Skeletal muscle cell (primary cell): ENCODE results near the gene RBFOX1.
A peak's percentile ranks its signal among the peaks of the same experiment; 100 is the strongest.

Source experiments
- DNase-seq: peaks from one replicate; pipeline ENCODE4 v3.0.0-alpha.2; 2010; ENCODE audit warnings: low read depth
- H3K4me3 ChIP-seq: 2 replicates; pipeline ENCODE4 v1.5.1; 2011; ENCODE audit warnings: low read depth, mild to moderate bottlenecking, control low read depth, low read length, moderate library complexity

Gene RBFOX1

DNA sequence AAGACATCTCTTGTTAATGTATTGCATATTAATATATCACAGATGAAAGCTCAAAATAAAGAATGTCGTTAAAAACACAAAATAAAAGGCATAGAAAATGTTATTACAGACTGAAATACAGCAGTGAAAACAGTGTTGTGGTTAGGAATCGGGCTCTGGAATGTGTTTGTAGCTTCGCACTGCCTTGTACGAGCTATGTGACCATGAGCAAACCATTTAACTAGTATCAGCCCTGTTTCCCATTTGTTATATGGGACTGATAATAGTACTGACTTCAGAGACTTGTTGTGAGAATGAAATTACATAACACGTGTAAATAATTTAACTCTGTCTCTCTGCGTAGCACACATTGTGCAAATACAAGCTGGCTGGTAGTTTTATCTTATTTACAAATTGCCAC lies 648 bp upstream of the RBFOX1 start:
- DNase-seq: no peak
- no peak overlapping the region for H3K4me3 ChIP-seq

DNA sequence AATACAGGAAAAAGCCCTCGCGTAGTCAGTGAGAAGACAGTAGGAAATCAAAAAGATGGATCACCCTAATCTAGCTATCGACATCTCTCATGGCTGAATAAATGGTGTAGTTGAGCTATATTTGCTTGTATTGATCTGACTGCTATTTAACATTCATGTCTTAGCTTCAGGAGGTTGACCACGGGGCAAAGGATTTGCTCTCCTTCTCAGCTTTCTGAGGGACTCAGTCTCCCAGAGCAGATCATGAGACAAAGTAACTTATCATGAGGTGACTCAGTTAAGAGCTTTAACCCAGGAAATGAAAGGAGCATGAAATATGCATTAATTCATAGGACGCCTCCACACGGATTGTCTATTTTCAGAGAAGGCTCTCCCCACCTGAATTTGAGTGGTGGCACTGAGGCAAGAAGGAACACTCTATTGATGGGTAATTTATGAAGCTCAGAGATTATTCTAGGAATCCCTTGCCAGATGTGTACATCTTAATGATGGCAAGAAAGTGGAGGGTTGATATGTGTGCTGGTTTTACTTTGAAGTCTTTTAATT lies 608 bp downstream of the RBFOX1 start:
- no peak overlapping the region for H3K4me3 ChIP-seq
- no peak for DNase-seq

DNA sequence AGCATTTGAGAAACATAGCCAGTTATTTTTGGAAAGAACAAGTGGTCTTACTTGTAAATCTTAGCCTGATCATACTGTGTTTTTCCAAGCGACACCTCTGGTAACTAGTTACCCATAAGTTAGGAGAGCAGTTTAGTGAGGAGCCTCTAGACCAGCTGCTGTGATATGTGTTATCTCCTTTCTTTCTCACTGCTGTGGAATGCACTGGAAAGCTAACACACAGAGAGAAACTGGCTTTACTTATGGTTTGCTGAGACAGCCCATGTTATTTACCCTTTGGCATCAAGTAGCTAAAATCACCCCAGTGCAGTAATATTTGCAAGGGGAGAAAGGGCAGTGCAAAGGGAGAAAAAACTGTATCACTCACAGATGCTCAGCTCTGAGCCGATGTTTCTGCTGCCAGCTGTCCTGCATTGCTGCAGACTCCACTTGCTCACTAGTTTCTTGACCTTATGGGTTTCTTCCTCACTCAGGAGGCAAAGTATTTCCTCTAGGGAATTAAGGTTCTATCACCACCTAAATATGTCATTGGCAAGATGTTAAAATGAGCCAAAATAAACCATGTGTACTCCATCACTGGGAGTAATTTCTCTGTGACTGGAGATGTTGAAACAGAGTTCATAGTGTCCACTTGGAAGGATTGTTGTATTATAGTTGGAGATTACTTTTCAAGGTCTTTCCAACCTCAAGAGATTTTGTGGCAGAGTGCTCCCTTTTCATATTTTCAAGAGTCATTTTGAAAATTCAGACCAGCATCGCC lies 2.3 kb downstream of the RBFOX1 start:
- no peak for DNase-seq
- no peak overlapping the region for H3K4me3 ChIP-seq

DNA sequence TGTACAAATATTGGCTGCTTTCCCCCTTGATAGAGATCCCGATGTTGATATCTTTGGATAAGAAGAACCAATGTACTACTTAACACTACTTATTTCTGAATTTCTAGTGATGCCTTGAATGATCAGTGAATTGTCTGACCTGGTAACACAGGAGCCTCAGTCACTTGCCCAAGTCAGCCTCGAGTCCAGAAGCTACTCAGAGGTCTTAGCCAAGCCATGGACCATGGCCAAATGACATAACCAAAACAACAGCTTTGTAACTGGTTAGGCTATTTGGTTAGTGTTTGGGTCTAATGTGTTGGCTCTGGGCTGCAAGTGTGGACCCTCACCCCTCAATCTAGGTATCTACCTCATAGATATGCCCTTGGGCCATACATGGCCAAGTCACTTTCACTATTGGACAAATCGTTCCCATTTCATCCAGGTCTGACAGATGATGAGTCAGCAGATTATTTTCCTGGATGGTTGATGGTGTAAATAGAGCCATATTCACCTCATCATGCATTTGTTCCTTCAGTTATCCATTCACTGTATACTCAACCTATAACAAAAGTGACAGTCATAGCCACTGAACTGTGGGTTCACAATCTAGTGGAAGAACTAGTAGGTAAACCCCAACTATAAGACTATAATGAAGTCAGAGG lies 3.5 kb downstream of the RBFOX1 start:
- no peak for DNase-seq

DNA sequence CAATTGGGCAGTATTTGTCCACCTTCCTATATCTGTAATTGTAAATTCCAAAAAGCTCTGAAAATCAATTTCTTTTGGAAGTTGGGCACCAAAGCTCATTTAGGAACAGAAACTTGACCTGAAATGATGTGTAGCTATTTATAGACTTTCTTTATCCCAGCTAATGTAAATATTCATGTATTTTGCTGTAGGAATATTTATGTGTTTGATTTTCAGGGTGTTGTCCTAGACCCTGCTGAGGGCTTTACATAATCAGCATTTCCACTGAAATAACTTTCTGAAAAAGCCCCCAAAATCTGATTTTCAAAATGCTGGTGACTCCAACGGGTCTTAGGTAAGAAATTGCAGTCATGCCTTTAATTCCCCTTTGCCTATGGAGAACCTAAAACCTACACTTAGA lies 4.1 kb downstream of the RBFOX1 start:
- no peak overlapping the region for H3K4me3 ChIP-seq
- DNase-seq: no peak

More for the DNA sequence above, 3.5 kb downstream of the RBFOX1 start:
- H3K4me3 ChIP-seq: no peak overlapping the region

DNA sequence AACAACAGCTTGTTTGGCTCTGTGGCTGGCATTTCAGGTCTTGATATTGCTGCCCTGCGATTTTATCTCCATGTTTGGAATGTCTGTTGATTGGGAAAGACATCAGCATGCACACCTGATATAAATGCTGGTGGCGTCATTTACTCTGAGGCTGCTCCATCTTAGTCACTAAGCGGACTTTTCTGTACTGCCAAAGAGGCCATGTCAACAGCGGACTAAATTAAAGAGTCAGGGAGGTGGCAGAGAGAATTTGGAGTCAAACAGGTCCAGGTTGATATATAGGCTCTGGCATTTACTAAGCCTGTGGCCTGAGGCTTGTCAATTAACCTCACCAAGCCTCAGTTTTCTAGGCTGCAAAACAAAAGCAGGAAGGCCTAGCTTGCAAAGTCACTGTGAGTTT lies 6.2 kb downstream of the RBFOX1 start:
- no peak overlapping the region for H3K4me3 ChIP-seq
- no peak for DNase-seq

DNA sequence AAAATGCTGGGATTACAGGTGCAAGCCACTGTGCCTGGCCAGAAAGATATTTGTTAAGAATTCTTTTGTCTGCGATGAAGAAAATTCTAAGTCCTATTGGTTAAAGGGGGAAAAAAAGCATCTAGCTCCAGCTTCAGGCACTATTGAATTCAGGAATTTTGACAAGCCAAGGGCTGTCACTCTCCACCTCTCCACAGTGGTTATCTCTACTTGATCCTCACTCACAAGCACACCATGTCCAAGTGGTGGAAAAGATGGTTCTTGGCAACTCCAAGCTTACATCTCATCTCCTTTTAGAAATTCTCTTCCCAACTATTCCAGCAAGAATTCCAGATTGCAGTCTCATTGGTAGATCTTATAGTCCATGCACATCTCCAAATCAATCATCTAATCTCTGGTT lies 7.1 kb downstream of the RBFOX1 start:
- no peak overlapping the region for H3K4me3 ChIP-seq

DNA sequence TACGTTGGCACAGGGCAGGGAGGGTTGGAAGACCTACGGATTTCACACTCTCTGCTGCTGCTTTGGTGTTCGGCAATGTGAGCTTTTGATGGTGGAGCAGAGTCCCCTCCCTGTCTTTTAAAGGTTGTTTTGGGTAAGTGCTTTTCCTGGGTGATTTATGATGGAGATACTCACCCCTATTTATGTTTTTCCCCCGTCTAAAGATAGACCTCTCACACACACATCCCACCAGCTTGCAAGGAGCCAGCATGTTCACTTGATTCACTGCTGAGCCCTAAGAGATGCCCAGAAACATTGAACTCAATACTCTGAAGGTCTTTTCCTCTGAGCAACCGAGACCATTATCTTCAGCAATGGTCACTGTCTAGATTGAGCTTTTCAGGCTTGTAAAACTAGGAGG lies 8.3 kb downstream of the RBFOX1 start:
- no peak for DNase-seq
- no peak overlapping the region for H3K4me3 ChIP-seq

More for the DNA sequence above, 7.1 kb downstream of the RBFOX1 start:
- DNase-seq: no peak

DNA sequence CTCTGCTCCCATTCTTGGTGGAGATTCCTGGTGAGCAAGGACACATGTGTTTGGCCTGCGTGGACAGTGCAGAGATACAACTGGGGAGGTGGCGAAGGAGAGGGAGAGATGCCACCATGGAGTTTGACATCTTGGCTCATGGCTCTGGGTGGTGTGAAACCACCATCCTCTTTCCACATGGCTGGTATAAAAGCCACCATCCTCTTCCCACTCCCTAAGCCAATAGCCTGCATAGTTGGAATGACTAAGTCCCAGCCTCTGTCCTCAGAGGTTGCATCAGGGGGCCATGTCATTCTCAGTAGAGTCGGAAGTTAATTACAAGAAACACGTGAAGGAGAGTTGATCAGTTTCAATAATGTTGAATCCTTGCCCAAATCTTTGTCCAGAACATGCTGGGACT lies 10.0 kb downstream of the RBFOX1 start:
- no peak for DNase-seq
- H3K4me3 ChIP-seq: no peak overlapping the region

DNA sequence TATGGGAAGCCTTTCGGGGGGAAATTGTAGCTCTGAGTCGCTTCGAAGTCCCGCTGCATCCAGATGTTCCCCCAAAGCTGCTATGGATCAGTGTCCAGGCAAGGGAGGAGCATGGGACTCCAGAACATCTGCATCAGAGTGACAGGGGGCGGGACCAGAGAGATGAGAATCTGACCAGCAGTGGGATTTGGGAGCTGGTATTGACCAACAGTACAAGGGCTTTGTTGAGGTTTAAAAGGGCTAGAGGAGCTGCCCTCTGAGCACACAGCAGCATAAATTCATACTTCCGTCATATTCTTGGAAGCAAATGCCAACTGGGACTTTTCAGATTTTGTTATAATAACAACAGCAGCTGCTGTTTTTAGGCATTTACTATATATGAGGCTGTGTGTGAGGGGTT lies 10.6 kb downstream of the RBFOX1 start:
- H3K4me3 ChIP-seq: no peak overlapping the region
- no peak for DNase-seq

DNA sequence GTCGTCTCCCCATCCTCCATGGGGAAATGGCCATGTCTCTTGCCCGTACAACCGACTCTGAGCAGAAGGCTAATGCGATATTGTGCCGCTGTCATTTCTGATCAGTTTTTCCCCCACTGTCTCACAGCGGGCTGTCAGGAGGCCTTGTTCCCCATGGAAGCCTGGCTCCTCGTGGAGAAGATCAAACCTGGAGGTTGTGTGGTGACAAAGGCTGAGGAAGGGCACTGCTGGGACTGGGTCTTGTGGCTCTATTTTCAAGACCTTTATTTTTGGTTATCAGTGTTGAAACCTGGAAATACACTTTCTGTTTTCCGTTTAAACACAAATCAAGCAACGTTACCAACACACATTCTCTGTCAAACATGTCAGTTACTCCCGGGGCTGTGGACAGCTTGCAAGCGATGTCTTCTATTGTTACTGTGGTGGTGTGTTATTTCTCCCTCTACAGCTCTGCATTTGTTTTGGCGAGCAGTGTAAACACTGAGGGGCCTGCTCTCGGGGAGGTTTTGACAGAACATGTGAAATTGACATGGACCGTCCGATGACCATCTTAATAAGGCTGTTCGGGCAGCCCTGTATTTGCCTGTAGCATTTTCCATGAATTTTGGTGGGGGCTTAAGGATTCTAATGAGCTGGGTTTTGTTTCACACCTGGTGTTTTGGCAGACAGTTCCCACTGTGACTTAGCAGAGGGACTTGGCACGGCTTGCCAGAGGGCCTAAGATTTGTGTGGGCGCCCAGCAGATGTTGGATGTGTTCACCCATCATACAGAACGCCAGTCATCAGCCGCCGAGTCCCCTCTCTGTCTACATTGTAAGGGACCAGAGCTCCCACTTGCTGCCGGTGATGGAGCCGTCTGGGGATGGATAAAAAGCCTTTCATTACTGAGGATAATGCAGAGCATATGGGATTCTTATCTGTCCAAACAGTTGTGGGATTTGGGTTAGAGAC lies 12.5 kb downstream of the RBFOX1 start:
- H3K4me3 ChIP-seq: no peak overlapping the region
- DNase-seq: no peak

DNA sequence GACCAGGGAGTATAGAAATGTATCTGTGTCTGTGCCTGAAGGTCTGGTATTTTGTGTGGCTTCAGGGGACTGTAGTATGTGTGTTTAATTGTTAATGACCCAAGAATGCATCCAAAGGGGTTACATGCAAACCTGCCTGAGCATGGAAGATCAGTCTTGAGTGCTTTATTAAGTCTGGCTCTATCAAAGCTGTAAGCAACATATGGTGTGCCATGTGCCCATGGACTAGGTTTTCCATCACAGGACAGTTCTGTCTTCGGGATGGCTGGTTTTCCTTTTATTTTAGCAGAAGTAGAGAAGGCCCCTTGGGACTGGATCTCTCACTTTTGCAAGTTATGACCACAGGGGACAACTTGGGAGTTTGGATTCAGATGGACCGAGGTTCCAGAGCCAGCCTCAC lies 18.2 kb downstream of the RBFOX1 start:
- DNase-seq: no peak
- H3K4me3 ChIP-seq: no peak overlapping the region

DNA sequence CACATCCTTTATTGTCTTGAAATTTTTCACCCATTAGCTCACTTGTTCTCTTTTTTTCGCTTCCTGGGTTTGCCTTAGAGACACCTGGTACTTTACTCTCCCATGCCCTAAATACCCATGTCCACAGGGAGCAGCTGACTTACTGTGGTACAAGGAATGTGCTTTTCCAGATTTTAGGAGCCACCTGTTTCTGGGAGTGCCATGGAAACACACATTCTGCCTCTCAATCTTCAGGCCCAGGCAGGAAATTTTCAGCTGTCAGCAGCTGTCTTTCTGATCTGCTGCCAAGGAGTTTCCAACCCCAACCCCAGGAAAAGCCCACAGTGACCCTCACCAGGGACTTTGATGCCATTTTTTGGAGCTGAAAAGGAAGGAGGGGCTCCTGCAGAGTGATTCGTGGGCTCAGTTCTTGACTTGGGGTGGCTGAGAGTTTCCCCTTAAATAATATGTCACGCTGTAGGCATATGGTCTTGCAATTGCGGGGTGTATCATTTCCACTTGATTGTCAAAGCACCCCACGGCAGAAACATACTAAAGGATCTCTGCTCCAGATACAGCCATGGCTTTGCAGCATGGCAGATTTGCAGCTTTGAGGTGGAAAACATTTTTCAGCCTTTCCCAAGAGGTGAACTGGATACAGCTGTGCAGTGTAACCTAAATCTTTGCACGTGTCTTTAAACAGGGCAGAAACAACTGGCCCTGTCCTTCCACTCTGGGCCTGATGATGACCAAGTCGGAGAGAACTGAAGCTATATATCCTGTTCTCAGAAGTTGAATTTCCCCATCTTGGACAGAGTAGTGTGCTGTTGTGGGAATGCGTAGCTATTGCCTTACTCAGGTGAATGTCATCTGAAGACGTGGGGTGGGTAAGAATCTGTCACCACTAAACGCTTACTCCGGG lies 19.2 kb downstream of the RBFOX1 start:
- H3K4me3 ChIP-seq: no peak overlapping the region
- peak; percentile 67 for DNase-seq

DNA sequence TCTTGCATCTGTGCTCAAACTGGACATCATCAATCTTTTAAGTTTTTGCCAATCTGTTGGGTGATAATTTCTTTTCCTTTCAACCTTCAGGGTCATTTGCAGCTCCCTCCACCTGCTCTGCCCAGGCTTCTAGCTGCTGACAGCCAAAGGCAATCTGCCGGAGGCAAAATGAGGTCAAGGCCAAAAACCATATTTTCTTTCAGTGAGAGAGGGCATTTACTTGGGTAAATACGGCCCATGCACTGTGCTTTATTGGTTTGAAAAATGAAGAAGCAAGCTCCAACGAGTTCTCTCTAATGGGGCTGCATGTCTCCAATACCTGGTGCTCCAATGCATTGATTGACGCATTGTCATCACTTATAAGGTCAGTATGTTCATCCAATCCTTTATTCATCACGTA lies 23.1 kb downstream of the RBFOX1 start:
- DNase-seq: no peak
- no peak overlapping the region for H3K4me3 ChIP-seq

DNA sequence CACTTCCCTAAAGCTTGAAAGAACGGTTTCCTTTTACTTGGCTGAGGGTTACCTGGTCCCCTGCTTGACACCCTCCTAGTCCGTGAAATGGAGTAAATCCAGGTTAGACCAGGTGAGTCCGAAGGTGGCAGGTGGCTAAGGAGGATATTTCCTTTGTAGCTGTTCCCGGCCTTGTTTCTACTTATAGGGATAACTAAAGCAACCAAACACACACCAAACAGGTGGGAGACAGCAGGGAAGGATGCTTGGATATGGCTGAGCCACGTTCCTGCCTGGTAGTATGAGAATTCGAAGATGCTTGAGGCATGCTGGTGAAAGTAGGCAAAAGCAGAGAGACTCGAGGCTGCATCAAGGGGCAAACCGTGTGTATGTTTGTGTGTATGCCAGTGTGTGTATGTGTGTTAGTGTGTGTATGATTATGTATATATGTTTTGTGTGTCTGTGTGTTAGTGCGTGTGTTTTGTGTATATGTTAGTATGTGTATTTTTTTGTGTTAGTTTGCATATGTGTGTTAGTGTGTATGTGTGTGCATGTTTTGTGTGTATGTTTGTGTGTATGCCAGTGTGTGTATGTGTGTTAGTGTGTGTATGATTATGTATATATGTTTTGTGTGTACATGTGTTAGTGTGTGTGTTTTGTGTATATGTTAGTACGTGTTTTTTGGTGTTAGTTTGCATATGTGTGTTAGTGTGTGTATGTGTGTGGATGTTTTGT lies 28.9 kb downstream of the RBFOX1 start:
- no peak overlapping the region for H3K4me3 ChIP-seq
- no peak for DNase-seq

DNA sequence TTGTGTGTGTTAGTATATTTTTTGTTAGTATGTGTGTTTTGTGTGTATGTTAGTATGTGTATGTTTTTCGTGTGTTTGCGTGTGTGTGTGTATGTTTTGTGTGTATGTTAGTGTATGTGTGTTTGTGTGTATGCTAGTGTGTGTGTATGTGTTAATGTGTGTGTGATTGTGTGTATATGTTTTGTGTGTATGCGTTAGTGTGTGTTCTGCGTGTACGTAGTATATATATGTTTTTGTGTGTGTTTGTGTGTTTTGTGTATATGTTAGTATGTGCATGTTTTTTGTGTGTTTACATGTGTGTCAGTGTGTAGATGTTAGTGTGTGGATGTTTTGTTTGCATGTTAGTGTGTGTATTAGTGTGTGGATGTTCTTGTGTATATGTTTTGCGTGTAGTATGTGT lies 29.6 kb downstream of the RBFOX1 start:
- H3K4me3 ChIP-seq: no peak overlapping the region
- DNase-seq: no peak

DNA sequence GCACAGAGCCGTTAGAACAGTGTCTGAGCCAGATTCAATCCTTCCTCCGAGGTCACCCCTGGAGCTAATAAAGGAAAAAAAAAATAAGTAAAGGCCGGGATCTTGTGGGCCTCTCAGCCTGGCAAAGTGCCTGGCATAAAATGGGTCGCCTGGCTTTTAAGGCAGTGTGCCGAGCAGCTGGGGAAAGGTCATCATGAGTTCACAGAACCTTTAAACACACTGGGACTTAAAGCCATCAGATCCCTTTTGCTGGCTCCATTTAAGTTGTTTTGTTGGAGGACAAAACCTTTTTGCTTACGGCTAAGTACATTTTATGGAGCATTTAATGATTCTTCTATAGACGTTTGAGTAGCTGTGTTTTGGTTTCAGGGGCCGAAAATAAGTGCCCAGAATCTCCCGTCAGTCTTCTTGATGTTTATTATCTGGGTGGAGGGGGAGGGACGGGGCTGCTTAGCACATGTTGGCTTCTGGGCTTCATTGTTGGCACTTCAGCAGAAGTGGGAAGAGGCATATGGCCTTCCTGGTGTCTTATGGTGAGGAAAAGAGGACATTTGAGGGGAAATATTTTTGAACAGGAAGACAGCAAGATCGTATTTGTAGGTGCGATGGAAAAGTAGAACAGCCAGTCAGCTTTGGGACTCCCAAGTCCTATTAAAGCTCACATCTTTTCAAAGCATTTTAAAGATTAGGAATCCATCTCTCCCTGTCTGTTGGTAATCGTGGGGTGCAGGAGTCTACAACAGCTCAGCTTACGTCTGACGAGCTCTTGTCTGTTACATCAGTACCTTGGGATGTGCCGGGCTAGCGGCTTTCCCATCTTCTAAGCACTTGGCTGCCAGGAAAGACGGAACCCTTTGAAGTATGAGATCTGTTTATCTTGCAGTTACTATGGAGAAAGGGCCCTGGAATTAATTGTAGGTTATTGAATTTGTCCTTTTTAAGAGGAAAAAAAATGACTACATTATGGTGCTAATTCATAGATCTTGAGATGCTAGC lies 31.1 kb downstream of the RBFOX1 start:
- DNase-seq: no peak
- no peak overlapping the region for H3K4me3 ChIP-seq
